RWPE2 (cell line): Measurements from ENCODE around the gene CCNJL.

Source experiments
- ATAC-seq: fragments of 200-7000 bp; cut with Tn5 transposase; 3 replicates; pipeline ENCODE4 v1.9.1; 2021; ENCODE audit warnings: low read depth
- DNase-seq: peaks from one replicate; pipeline ENCODE4 v3.0.0-alpha.2; 2020; ENCODE audit warnings: low spot score
- H3K27ac ChIP-seq: fragments of 450-650 bp; 2 replicates; pipeline ENCODE4 v1.5.1; 2017; ENCODE audit warnings: mild to moderate bottlenecking; ENCODE audit not compliant: poor library complexity, severe bottlenecking
- H3K27me3 ChIP-seq: fragments of 250-450 bp; sonication (Bioruptor Pico); 2 replicates; pipeline ENCODE4 v1.5.1; 2021; ENCODE audit warnings: mild to moderate bottlenecking, moderate library complexity; ENCODE audit not compliant: insufficient read depth, poor library complexity, severe bottlenecking
- H3K36me3 ChIP-seq: fragments of 250-450 bp; sonication (Bioruptor Pico); 2 replicates; pipeline ENCODE4 v1.5.1; 2020; ENCODE audit warnings: low read depth, mild to moderate bottlenecking, moderate library complexity
- H3K4me1 ChIP-seq: fragments of 250-450 bp; sonication (Bioruptor Pico); 2 replicates; pipeline ENCODE4 v1.5.1; 2021; ENCODE audit warnings: mild to moderate bottlenecking, moderate library complexity; ENCODE audit not compliant: insufficient read depth, poor library complexity, severe bottlenecking
- H3K4me3 ChIP-seq: fragments of 250-450 bp; sonication (Bioruptor Pico); 2 replicates; pipeline ENCODE4 v1.5.1; 2021; ENCODE audit warnings: mild to moderate bottlenecking, moderate library complexity; ENCODE audit not compliant: severe bottlenecking
- H3K9me3 ChIP-seq: fragments of 250-450 bp; sonication (Bioruptor Pico); 2 replicates; pipeline ENCODE4 v1.5.1; 2021; ENCODE audit warnings: mild to moderate bottlenecking, moderate library complexity; ENCODE audit not compliant: severe bottlenecking
- CTCF ChIP-seq: fragments of 450-650 bp; IDR thresholded peaks from one replicate; pipeline ENCODE4 v1.5.1; 2017; ENCODE audit warnings: mild to moderate bottlenecking, moderate library complexity; ENCODE audit not compliant: poor library complexity, severe bottlenecking

Gene CCNJL

GRCh38 chr5:160254706-160255105, 57.7 kb downstream of the CCNJL start:
- TF ChIP-seq CTCF, result no peak
- Histone ChIP-seq H3K4me1 (no peaks in the 10 kb centered on the region), H3K36me3 (peaks cover 65% of the 10 kb centered on the region), H3K9me3 (no peaks in the 10 kb centered on the region), H3K27me3 (no peaks in the 10 kb centered on the region), H3K27ac (no peak overlapping the region), H3K4me3 (no peak overlapping the region)
- no peak for ATAC-seq
- no peak for DNase-seq

- no peak overlapping the region for H3K27ac ChIP-seq
- peaks cover 54% of the 10 kb centered on the region for H3K36me3 ChIP-seq
- no peak overlapping the region for H3K4me3 ChIP-seq
- no peaks in the 10 kb centered on the region for H3K27me3 ChIP-seq
- DNase-seq (no peak), ATAC-seq (no peak)
- H3K4me1 ChIP-seq, result no peaks in the 10 kb centered on the region
- H3K9me3 ChIP-seq, result no peaks in the 10 kb centered on the region
- no peak for TF ChIP-seq CTCF
Observed at GRCh38 chr5:160253441-160253840, 58.9 kb downstream of the CCNJL start.

- Histone ChIP-seq H3K27me3 (no peaks in the 10 kb centered on the region), H3K36me3 (peaks cover 49% of the 10 kb centered on the region), H3K4me3 (no peak overlapping the region), H3K27ac (no peak overlapping the region), H3K9me3 (no peaks in the 10 kb centered on the region), H3K4me1 (no peaks in the 10 kb centered on the region)
- TF ChIP-seq CTCF, result no peak
- DNase-seq (no peak), ATAC-seq (no peak)
Observed at GRCh38 chr5:160252916-160253315, 59.4 kb downstream of the CCNJL start.

- Histone ChIP-seq H3K36me3 (peaks cover 42% of the 10 kb centered on the region), H3K27me3 (no peaks in the 10 kb centered on the region), H3K27ac (no peak overlapping the region), H3K4me3 (no peak overlapping the region), H3K9me3 (no peaks in the 10 kb centered on the region), H3K4me1 (no peaks in the 10 kb centered on the region)
- DNase-seq, result no peak
- ATAC-seq, result no peak
- no peak for TF ChIP-seq CTCF
Observed at GRCh38 chr5:160251406-160252155, 60.8 kb downstream of the CCNJL start.

- H3K9me3 ChIP-seq, result no peaks in the 10 kb centered on the region
- H3K4me1 ChIP-seq, result no peaks in the 10 kb centered on the region
- no peak overlapping the region for H3K27ac ChIP-seq
- ATAC-seq, result no peak
- no peaks in the 10 kb centered on the region for H3K27me3 ChIP-seq
- H3K36me3 ChIP-seq, result peaks cover 34% of the 10 kb centered on the region
- TF ChIP-seq CTCF, result no peak
- no peak for DNase-seq
- H3K4me3 ChIP-seq, result no peak overlapping the region
Observed at GRCh38 chr5:160250826-160251225, 61.5 kb downstream of the CCNJL start.
